ENCODE measurements around the gene ACP7. TPM values are rescaled to one million over a fixed set of nuclear protein-coding genes. Genes with fewer than 3 reads are reported as not detected.

ACP7 gene
- total and polyA plus RNA-seq, 10 of the 15 experiments (the other 5 are each of a cell fraction or from before 2014, with no cell fraction given): not detected

GRCh38 chr19:39154629-39155100, 70.5 kb downstream of the ACP7 start:
- ChIA-PET RAD21 (ENCODE audit: unreplicated experiment) (no interaction called here), SMC1A (ENCODE audit: uncharacterized antibody, unreplicated experiment) (no interaction called here), CTCF (interaction anchor here (0.8 kb wide), 1 partner anchor 45 kb away, joined by 3 read pairs; no protein-coding TSS in a partner anchor), POLR2A (no interaction called here)
- Histone ChIP-seq H3K27me3 (replicated peaks in 1 of 2; ENCODE audit: control insufficient read depth in 2 of 2, insufficient read depth in 2 of 2, low read length in 1 of 2) (no peaks in the 10 kb centered on the region), H3K9me3 (replicated peaks; ENCODE audit: control insufficient read depth, insufficient read depth, low read length) (no peaks in the 10 kb centered on the region), H3K9ac (ENCODE audit: control insufficient read depth, insufficient read depth, low read length) (no peak overlapping the region), H3K27ac (ENCODE audit: control insufficient read depth, insufficient read depth) (no peak overlapping the region), H3K4me1 (ENCODE audit: control insufficient read depth, insufficient read depth, low read length) (no peaks in the 10 kb centered on the region), H3K79me2 (ENCODE audit: control insufficient read depth, insufficient read depth, low read length) (no peaks in the 10 kb centered on the region), H2AFZ (ENCODE audit: control insufficient read depth, low read depth, low read length) (no peak overlapping the region), H4K20me1 (ENCODE audit: control insufficient read depth, insufficient read depth) (no peaks in the 10 kb centered on the region), H3K36me3 (ENCODE audit: control insufficient read depth in 2 of 2, insufficient read depth in 2 of 2, low read length in 1 of 2) (no peaks in the 10 kb centered on the region), H3K4me3 (no peak overlapping the region), H3K4me2 (ENCODE audit: control insufficient read depth, insufficient read depth) (no peak overlapping the region)
- TF ChIP-seq SMARCA5 (IDR thresholded peaks at IDR 0.05) (no peak), SMAD5 (IDR thresholded peaks at IDR 0.05; ENCODE audit: low read depth) (no peak), SP1 (IDR thresholded peaks at IDR 0.05; ENCODE audit: low read depth, low read length) (no peak), ATF7 (IDR thresholded peaks at IDR 0.05; ENCODE audit: low read depth) (no peak), BCLAF1 (IDR thresholded peaks at IDR 0.05) (no peak), ZNF592 (IDR thresholded peaks at IDR 0.05) (no peak), ZBTB11 (CRISPR knock-in tag; IDR thresholded peaks at IDR 0.05) (no peak), TCF7 (IDR thresholded peaks at IDR 0.05; ENCODE audit: borderline replicate concordance) (no peak), YY1 (IDR thresholded peaks at IDR 0.05; ENCODE audit: low read depth, low read length) (no peak), NFXL1 (IDR thresholded peaks at IDR 0.05; ENCODE audit: borderline replicate concordance) (no peak), PRDM15 (CRISPR knock-in tag; IDR thresholded peaks at IDR 0.05) (no peak)
- DNase-seq (ENCODE audit: low read depth, low spot score): no peak
- BruUV-seq (replicated peaks): no TSS peak
- no peak for ATAC-seq
- intact Hi-C loops (cut with micrococcal nuclease; ENCODE audit: unreplicated experiment): no loop called here
- in situ Hi-C loops (cut with MboI): no loop called here
- WGBS (ENCODE audit: insufficient coverage, insufficient replicate concordance, low lambda C conversion rate, missing lambda C conversion rate): 82% methylated on average over 11 of the region's 11 CpGs
- FAIRE-seq: no peak
